Dedifferentiated amniotic fluid mesenchymal stem cell (primary cell): ENCODE data around the gene STX2.
"Not testable (repeated sequence)": the region's sequence is repeated elsewhere in the genome, so short reads cannot be mapped to it uniquely, and the experiment has no call there.

Source experiments
- DNase-seq: peaks from one replicate; pipeline ENCODE4 v3.0.0-alpha.2; 2016; ENCODE audit errors: extremely low spot score

STX2 gene

DNA sequence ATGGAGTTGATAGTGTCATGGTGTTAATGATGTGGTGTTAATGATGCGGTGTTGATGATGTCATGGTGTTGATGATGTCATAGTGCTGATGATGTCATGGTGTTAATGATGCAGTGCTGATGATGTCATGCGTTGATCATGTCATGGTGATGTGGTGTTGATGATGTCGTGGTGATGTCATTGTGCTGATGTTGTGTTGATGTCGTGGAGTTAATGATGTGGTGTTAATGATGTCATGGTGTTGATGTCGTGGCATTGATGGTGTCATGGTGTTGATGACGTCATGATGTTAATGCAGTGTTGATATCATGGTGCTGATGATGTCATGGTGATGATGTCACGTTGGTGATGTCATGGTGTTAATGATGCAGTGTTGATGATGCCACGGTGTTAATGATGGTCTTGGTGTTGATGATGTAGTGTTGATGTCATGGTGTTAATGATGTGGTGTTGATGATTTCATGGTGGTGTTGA is 73.8 kb downstream of the STX2 start:
- peak; percentile 16 for DNase-seq

DNA sequence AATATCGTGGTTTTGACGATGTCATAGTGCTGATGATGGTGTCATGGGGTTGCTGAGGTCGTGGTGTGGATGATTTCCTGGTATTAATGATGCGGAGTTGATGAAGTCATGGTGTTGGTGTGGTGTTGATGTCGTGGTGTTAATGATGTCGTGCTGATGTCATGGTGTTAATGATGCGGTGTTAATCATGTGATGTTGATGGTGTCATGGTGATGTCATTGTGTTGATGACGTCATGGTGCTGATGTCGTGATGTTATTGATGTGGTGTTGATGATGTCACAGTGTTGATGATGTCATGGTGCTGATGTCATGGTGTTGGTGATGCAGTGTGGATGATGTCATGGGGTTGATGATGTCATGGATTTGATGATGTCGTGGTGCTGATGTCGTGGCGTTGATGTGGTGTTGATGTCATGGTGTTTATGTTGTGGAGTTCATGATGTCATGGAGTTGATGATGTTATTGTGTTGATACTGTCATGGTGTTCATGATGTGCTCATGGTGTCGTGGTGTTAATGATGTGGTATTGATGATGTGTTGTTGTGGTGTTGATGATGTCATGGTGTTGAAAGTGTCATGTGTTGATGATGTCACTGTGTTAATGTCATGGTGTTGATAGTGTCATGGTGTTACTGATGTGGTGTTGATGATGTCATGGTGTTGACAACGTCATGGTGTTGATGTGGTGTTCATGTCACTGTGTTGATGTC is 74.4 kb downstream of the STX2 start:
- DNase-seq = peak; percentile 25

DNA sequence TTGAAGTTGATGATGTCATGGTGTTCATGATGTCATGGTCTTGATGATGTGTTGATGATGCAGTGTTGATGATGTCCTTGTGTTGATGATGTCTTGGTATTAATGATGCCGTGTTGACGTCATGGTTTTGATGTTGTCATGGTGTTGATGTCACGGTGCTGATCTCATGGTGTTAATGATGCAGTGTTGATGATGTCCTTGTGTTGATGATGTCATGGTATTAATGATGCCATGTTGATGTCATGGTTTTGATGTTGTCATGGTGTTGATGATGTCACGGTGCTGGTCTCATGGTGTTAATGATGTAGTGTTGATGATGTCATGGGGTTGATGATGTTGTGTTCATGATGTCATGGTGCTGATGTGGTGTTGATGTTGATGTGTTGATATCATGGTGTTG is 75.0 kb downstream of the STX2 start:
- no peak for DNase-seq

DNA sequence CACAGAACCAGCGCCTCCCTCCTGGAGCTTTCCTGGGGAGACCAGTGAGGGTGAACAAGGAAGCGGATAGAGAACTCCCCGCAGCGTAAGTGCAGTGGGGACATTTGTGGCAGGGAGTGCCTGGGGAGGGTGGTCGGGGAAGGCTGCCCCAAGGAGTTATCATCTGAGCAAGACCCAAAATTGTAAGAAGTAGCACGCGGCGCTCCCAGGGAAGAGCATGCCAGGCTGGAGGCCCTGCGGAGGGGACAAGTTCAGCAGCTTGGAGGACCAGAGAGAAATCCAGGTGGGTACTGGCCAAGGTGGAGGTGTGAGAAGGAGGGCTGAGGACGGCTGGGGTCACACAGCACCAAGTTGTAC is 76.8 kb downstream of the STX2 start:
- DNase-seq = no peak

DNA sequence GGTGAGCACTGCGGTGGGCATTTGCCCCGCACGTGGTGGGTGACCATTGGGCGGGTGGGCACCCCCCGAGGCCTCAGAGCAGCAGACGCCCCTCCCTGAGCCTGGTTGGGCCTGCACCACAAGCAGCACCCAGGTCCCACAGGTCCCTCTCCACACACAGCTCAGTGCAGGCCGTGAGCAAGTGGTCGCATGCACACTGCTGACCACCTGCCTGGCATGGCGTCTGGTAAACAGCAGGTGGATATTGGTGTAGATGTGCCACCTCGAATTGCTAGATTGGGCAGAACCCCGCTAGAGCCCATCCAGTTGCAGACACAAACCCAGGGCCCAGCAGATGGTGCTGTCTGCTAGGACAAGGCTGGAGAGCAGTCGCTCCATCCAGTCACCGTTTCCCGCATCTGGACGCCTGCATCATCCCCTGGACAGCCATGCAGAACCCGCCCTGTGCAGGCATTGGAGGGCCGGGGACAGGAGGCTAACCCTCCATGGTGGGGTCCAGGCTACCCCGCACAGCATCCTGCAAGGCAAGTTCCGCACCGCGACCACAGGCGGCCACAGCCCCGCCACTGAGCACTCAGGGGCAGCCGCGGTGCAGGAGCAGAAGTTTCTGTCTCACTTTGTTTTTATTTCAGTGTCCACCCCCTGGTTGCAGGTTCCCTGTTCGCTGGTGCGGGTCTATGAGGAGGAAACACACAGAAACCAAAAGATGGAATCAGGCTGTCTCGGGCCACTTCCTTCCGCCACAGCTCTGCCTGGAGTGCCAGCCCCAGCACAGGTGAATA is 77.3 kb downstream of the STX2 start:
- peak; percentile 52 for DNase-seq

DNA sequence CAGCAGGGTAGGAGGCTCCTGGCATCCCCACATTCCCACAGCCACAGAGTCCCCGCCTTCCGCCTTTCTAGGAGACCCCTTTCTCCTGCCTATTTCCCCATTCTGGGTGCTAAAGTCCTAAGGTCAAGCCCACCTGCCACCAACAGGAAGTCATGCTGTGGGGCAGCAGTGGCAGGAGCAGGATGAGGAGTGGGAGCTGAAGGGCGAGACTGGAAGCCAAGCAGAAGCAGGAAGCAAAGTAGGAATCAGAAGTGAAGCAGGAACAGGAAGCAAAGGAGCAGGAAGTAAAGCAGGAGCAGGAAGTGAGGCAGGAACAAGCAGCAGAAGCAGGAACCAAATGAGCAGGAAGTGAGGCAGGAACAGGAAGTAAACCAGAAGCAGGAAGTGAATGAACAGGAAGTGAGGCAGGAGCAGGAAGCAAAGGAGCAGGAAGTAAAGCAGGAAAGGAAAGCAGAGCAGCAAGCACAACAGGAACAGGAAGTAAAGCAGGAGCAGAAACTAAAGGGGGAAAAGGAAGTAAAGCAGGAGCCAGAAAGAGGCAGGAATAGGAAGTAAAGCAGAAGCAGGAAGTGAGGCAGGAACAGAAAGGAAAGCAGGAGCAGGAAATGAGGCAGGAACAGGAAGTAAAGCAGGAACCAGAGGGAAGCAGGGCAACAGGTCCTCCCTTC is 84.7 kb downstream of the STX2 start:
- no peak for DNase-seq

DNA sequence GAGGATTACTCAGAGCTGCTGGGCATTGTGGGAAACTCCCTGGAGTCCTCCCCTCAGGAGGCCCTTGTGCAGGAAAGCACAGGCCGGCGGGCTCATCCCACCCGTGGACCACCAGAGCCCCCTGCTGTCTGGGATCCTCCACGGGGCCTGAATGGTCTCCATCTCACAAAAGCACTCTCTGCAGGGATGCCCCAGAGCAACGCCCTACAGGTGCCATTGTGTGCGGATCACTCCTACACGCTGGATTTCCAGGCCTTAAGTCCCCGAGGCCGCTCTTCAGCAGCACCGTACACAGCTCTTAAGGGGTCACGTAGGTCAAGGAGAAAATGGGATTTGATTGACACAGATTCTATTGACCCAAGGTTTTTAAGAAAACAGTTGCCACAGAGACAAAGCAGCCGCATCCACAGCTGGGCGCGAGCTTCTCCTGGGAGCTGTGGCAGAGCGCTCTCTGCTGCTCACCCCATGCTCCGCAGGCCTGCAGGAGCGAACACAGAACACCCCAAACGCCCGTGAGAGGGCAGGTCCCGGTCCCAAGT is 86.3 kb downstream of the STX2 start:
- DNase-seq = no peak

DNA sequence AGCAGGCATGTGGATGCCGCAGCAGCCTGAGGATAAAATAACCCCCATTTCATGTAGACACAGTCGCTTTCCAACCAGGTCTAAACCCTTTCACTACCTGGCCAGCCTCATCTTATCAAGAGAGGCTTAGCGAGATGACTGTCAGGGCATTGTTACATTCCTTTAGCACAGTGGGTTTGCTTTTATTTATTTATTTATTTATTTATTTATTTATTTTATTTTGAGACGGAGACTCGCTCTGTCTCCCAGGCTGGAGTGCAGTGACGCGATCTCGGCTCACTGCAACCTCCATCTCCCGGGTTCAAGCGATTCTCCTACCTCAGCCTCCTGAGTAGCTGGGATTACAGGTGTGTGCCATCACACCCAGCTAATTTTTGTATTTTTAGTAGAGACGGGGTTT is 87.0 kb downstream of the STX2 start:
- DNase-seq = not testable (repeated sequence)

DNA sequence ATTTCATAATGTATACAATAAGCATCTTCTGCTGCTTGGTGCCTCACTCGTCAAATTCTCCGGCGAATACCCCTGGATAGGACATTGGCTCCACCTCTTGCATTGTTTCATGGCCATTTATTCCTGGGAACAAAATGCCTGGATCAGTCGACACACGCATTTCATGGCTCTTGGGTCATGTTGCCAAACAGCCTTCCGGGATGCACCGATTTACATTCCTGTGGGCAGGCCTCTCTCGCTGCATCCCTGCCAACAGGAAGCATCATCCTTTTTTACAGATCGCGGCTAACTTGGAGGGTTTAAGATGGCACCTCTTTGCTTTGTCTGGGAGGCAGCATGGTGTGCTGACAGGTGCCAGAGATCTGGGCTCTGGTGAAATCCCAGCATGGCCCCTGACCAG is 90.3 kb downstream of the STX2 start:
- no peak for DNase-seq

DNA sequence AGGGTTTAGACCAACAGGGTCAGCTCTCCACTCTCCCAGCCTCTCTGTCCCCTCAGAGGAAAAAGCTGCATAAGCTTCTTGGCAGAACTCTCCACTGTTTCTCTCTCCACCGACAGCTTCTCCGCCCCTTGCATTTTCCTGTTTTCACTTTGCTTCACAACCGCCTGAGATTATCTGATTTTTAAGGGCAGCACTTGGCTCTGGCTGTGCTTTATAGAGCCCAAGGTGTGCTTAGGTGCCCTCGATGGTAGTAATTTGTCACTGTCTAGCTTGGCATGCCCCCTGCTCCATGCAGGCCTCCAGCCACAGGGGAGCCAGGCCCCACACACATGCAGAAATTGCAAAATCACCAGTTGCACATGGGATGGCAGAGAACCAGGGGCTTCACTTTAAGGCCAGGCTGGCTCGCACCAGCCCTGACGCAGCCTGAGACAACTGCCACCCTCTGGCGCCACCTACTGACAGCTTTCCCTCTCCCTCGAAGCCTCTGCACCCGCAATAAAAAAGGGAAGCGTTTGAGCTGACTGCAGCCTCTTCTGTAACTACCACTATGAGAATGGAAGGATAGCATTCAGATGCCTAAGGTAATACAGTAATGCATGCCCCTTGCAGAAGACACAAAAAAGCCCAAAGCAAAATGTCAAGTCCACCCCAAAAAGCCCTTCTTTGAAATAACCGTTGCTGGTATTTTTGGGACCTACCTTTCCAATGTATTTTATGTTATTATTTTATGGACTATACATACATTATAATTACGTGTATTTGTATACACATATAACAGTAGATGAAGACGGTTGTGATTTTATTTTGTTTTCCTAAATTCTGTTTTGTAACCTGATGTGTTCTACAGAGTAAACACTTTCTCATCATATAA is 90.9 kb downstream of the STX2 start:
- DNase-seq = peak; percentile 58

DNA sequence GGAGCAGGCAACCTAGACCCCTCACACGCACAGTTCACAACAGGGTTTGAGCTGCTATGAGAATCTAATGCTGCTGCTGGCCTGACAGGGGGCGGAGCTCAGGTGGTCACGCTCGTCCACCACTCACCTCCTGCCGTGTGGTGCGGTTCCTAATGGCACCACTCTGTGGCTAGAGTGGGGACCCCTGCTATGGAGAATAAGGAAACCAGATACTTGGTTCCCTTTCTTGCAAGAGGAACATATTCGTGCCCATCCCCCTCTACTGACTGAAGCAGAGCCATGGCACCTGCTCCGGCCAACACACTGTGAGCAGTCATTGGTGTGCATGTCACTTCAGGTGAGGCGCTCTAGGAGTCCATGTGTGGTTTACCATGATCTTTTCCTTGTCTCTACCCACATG is 92.5 kb downstream of the STX2 start:
- no peak for DNase-seq

DNA sequence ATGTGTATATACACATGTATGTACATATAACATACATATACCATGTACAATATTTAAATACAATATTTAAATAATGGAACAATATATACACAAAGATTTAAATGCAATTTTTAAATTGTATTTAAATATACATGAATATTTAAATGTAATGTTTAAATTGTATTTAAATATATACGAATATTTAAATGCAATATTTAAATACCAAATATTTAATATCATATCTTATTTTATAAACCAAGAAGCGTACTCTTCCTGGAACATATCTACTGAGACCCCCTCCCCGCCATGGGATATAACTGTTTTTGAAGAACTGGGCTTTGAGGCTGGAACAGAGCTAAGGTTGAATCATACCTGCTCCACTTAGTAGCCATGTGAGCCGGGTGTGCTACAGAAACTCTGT is 93.1 kb downstream of the STX2 start:
- DNase-seq = no peak

DNA sequence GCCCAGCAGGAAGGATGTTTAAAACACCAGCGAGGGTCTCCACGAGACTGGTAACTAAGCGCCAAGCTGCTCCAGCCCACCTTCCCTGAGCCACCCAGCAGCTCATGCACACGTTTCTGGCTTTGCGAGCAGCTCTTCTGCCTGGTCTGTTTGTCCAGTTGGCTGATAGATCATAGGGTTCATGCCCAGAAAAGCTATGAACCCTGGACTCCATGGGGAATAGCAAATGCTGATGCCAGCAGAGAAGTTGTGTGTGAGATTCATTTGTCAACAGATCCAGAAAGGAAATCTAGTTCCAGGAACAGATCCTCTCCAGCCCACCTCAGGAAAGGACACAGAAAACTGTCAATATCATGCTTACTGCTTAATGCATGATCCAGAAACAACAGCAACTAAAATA is 94.8 kb downstream of the STX2 start:
- DNase-seq = no peak

DNA sequence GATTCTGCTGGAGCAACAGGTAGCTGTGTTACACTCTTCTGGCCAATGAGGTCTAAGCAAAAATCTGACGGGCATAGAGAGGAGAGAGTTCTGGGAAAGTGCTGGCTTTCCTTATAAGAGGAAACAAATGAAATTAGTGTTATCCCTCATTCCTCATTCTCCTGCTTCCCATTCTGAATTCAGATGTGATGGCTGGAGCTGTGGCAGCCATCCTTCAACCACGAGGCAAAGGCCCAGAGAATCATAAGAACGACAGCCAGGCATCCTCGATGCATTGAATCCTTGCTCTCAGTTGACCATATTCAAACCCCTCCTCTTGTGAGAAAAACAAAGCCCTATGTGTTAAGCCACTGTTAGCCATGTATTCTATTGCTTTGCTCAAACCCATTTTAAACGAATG is 95.4 kb downstream of the STX2 start:
- no peak for DNase-seq

DNA sequence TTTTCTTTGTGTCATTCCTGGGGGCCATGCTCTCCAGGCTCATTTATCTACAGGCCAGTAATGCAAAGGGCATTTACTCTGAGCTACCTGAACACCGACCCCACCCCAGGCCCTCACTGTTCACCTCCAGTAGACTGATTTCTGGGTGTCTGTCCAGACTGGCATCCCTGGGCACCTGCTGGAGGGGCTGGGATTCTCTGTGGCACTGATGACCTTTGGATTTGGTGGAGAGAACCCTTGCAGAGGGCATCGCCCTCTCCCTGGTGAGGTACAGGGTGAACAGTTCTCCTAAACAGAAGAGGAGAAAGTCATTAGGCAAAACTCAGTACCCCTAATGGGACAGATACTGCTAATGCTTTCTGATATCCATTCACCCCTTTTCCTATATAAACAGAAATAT is 95.9 kb downstream of the STX2 start:
- DNase-seq = no peak

DNA sequence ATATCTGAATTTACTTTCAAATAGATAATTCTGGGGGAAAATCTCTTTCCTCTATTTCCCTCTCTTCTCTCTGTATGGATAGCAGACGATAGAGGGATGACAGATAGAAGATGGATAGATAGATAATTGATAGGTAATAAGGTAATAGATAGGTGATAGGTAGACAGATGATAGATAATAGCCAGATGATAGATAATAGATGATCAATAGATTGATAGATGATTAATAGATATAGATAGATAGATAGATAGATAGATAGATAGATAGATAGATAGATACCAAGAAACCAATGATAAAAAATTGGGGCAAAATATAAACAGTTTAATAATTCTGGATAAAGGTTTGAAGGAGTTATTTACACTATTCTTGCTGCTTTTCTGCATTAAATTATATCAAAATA is 96.3 kb downstream of the STX2 start:
- DNase-seq = no peak

DNA sequence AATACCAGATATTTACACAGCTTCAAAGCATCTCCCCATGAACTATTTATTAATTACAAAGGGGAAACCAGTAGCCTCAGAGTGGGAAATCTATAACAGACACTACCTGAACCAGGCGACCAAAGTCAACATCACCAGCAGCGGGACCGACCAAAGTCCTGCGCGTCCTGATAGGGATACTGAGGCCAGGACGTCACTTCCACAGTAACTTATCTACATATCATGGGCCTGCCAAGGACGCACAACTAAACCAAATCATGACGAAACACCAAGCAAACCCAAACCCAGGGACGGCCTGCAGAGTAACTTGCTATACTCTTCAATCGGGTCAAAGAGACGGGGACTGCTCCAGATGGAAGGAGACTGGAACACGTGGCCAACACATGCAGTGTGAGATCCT is 96.9 kb downstream of the STX2 start:
- DNase-seq = no peak
